T-helper 2 cell treated with Interferon-gamma antibody and Interleukin-4, amounts not matched to agents 5 μg/mL and 100 μg/mL, for 36 hours (primary cell): ENCODE results near the gene JMJD7.

ENCODE experiments used
- DNase-seq: peaks from one replicate; pipeline ENCODE4 v3.0.0; 2021; ENCODE audit warnings: low spot score
- H3K27ac Mint-ChIP-seq: one replicate; pipeline ENCODE4 v1.8.0; 2021; ENCODE audit warnings: mild to moderate bottlenecking, mixed read lengths
- H3K27me3 Mint-ChIP-seq: one replicate; pipeline ENCODE4 v1.8.0; 2021; ENCODE audit warnings: low read depth, mixed read lengths
- H3K36me3 Mint-ChIP-seq: one replicate; pipeline ENCODE4 v1.8.0; 2021; ENCODE audit warnings: low read depth, mixed read lengths
- H3K4me1 Mint-ChIP-seq: one replicate; pipeline ENCODE4 v1.8.0; 2021; ENCODE audit warnings: low read depth, mixed read lengths
- H3K4me3 Mint-ChIP-seq: one replicate; pipeline ENCODE4 v1.8.0; 2022; ENCODE audit warnings: mild to moderate bottlenecking, moderate library complexity, mixed read lengths
- H3K9me3 Mint-ChIP-seq: one replicate; pipeline ENCODE4 v1.8.0; 2021; ENCODE audit warnings: mixed read lengths

The JMJD7 gene

GRCh38 chr15:41827880-41828806 lies at the start of gene JMJD7:
TSS of gene JMJD7 (plus strand) at chr15:41828092. CDS start at chr15:41828125, 33 bp downstream.
- peaks cover 35% of the 10 kb centered on the region for H3K4me1 Mint-ChIP-seq
- peak within 1 kb of the TSS; percentile 95 for H3K27ac Mint-ChIP-seq
- H3K36me3 Mint-ChIP-seq = peaks cover 23% of the 10 kb centered on the region
- H3K27me3 Mint-ChIP-seq = no peaks in the 10 kb centered on the region
- H3K4me3 Mint-ChIP-seq = peak within 1 kb of the TSS; percentile 98
- DNase-seq = peak; percentile 88
- H3K9me3 Mint-ChIP-seq = no peaks in the 10 kb centered on the region

- no peaks in the 10 kb centered on the region for H3K27me3 Mint-ChIP-seq
- peaks cover 16% of the 10 kb centered on the region for H3K36me3 Mint-ChIP-seq
- H3K4me1 Mint-ChIP-seq = peaks cover 57% of the 10 kb centered on the region
- peak overlapping the region; percentile 34 for H3K27ac Mint-ChIP-seq
- no peaks in the 10 kb centered on the region for H3K9me3 Mint-ChIP-seq
- no peak overlapping the region for H3K4me3 Mint-ChIP-seq
- DNase-seq = no peak
These were observed 49.4 kb upstream of the JMJD7 start for GRCh38 chr15:41778521-41778920.

GRCh38 chr15:41779662-41780157 lies 48.2 kb upstream of the JMJD7 start:
- Mint-ChIP-seq H3K4me1 (peaks cover 52% of the 10 kb centered on the region), H3K4me3 (peak overlapping the region; percentile 35), H3K9me3 (no peaks in the 10 kb centered on the region), H3K27me3 (no peaks in the 10 kb centered on the region), H3K36me3 (peaks cover 18% of the 10 kb centered on the region), H3K27ac (peak overlapping the region; percentile 69)
- no peak for DNase-seq

GRCh38 chr15:41780266-41780665 lies 47.6 kb upstream of the JMJD7 start:
- Mint-ChIP-seq H3K27ac (peak overlapping the region; percentile 69), H3K9me3 (no peaks in the 10 kb centered on the region), H3K27me3 (no peaks in the 10 kb centered on the region), H3K36me3 (peaks cover 18% of the 10 kb centered on the region), H3K4me1 (peaks cover 47% of the 10 kb centered on the region), H3K4me3 (peak overlapping the region; percentile 35)
- no peak for DNase-seq

GRCh38 chr15:41780727-41781126 lies 47.2 kb upstream of the JMJD7 start:
- Mint-ChIP-seq H3K27me3 (no peaks in the 10 kb centered on the region), H3K36me3 (peaks cover 18% of the 10 kb centered on the region), H3K4me3 (no peak overlapping the region), H3K27ac (peak overlapping the region; percentile 13), H3K9me3 (no peaks in the 10 kb centered on the region), H3K4me1 (peaks cover 44% of the 10 kb centered on the region)
- no peak for DNase-seq

GRCh38 chr15:41782371-41783282 lies 45.3 kb upstream of the JMJD7 start:
- Mint-ChIP-seq H3K4me3 (no peak overlapping the region), H3K9me3 (no peaks in the 10 kb centered on the region), H3K4me1 (peaks cover 31% of the 10 kb centered on the region), H3K27me3 (no peaks in the 10 kb centered on the region), H3K27ac (no peak overlapping the region), H3K36me3 (peaks cover 17% of the 10 kb centered on the region)
- DNase-seq = no peak

GRCh38 chr15:41783296-41783695 lies 44.6 kb upstream of the JMJD7 start:
- no peak overlapping the region for H3K4me3 Mint-ChIP-seq
- H3K36me3 Mint-ChIP-seq = peaks cover 17% of the 10 kb centered on the region
- H3K27me3 Mint-ChIP-seq = no peaks in the 10 kb centered on the region
- H3K4me1 Mint-ChIP-seq = peaks cover 26% of the 10 kb centered on the region
- H3K9me3 Mint-ChIP-seq = no peaks in the 10 kb centered on the region
- DNase-seq = no peak
- no peak overlapping the region for H3K27ac Mint-ChIP-seq

- Mint-ChIP-seq H3K36me3 (peaks cover 4% of the 10 kb centered on the region), H3K4me1 (peaks cover 48% of the 10 kb centered on the region), H3K9me3 (no peaks in the 10 kb centered on the region), H3K27me3 (no peaks in the 10 kb centered on the region), H3K27ac (no peak overlapping the region), H3K4me3 (no peak overlapping the region)
- no peak for DNase-seq
These were observed 39.6 kb upstream of the JMJD7 start for GRCh38 chr15:41788262-41788661.

GRCh38 chr15:41789236-41789635 lies 38.7 kb upstream of the JMJD7 start:
- no peak overlapping the region for H3K27ac Mint-ChIP-seq
- peaks cover 47% of the 10 kb centered on the region for H3K4me1 Mint-ChIP-seq
- H3K9me3 Mint-ChIP-seq = no peaks in the 10 kb centered on the region
- H3K4me3 Mint-ChIP-seq = peak overlapping the region; percentile 16
- H3K36me3 Mint-ChIP-seq = peaks cover 2% of the 10 kb centered on the region
- no peaks in the 10 kb centered on the region for H3K27me3 Mint-ChIP-seq
- no peak for DNase-seq

- H3K9me3 Mint-ChIP-seq = no peaks in the 10 kb centered on the region
- no peak for DNase-seq
- peaks cover 2% of the 10 kb centered on the region for H3K36me3 Mint-ChIP-seq
- H3K27me3 Mint-ChIP-seq = no peaks in the 10 kb centered on the region
- no peak overlapping the region for H3K27ac Mint-ChIP-seq
- peaks cover 49% of the 10 kb centered on the region for H3K4me1 Mint-ChIP-seq
- peak overlapping the region; percentile 16 for H3K4me3 Mint-ChIP-seq
These were observed 38.2 kb upstream of the JMJD7 start for GRCh38 chr15:41789662-41790061.

- no peaks in the 10 kb centered on the region for H3K9me3 Mint-ChIP-seq
- H3K36me3 Mint-ChIP-seq = peaks cover 2% of the 10 kb centered on the region
- peaks cover 52% of the 10 kb centered on the region for H3K4me1 Mint-ChIP-seq
- H3K4me3 Mint-ChIP-seq = peak overlapping the region; percentile 79
- no peak overlapping the region for H3K27ac Mint-ChIP-seq
- H3K27me3 Mint-ChIP-seq = no peaks in the 10 kb centered on the region
- DNase-seq = no peak
These were observed 37.7 kb upstream of the JMJD7 start for GRCh38 chr15:41790169-41790568.

GRCh38 chr15:41790756-41791546 lies 36.9 kb upstream of the JMJD7 start:
- no peaks in the 10 kb centered on the region for H3K9me3 Mint-ChIP-seq

GRCh38 chr15:41791547-41791937 lies 36.4 kb upstream of the JMJD7 start:
- Mint-ChIP-seq H3K9me3 (no peaks in the 10 kb centered on the region), H3K27ac (peak overlapping the region; percentile 82), H3K27me3 (no peaks in the 10 kb centered on the region), H3K4me3 (peak overlapping the region; percentile 79), H3K36me3 (peaks cover 2% of the 10 kb centered on the region), H3K4me1 (peaks cover 59% of the 10 kb centered on the region)
- DNase-seq = no peak

More at GRCh38 chr15:41790756-41791546, 36.9 kb upstream of the JMJD7 start:
- Mint-ChIP-seq H3K4me1 (peaks cover 55% of the 10 kb centered on the region), H3K4me3 (peak overlapping the region; percentile 79), H3K27ac (peak overlapping the region; percentile 82), H3K36me3 (peaks cover 2% of the 10 kb centered on the region), H3K27me3 (no peaks in the 10 kb centered on the region)
- DNase-seq = no peak
